ENCODE results near the gene GPD1L. TPM values are rescaled to one million over a fixed set of nuclear protein-coding genes. Genes with fewer than 3 reads are reported as not detected.

Gene GPD1L
- total and polyA plus RNA-seq, 2 donors (not counting 1 experiment from before 2014, with no cell fraction given) = 4.7 to 9.3 TPM

GRCh38 chr3:32076566-32076965 lies 29.9 kb upstream of the GPD1L start:
- H3K79me2 ChIP-seq (ENCODE audit: control insufficient read depth, insufficient read depth, low read length) = no peaks in the 10 kb centered on the region
- H3K4me3 ChIP-seq (ENCODE audit: control extremely low read depth in 1 of 5, extremely low read depth in 1 of 5, insufficient read depth in 1 of 5, low read depth in 2 of 5, low read length in 4 of 5) = no peak overlapping the region
- H4K20me1 ChIP-seq (ENCODE audit: control insufficient read depth, insufficient read depth, low read length, poor library complexity, severe bottlenecking) = no peaks in the 10 kb centered on the region
- H3K9me3 ChIP-seq (ENCODE audit: control extremely low read depth in 1 of 3, control insufficient read depth in 2 of 3, insufficient read depth in 1 of 3, low read length in 2 of 3) = no peaks in the 10 kb centered on the region
- no peak for DNase-seq
- ATAC-seq (ENCODE audit: low read depth) = no peak
- Mint-ChIP-seq H3K27me3 (no peaks in the 10 kb centered on the region), H3K4me1 (peaks cover 31% of the 10 kb centered on the region), H3K4me3 (no peak overlapping the region), H3K27ac (no peak overlapping the region), H3K9me3 (ENCODE audit: insufficient read depth) (no peaks in the 10 kb centered on the region)
- intact Hi-C loops (cut with micrococcal nuclease) = no loop called here
- TF ChIP-seq EZH2 (IDR thresholded peaks at IDR 0.05; ENCODE audit: borderline replicate concordance, insufficient read depth, low read depth, low read length, poor library complexity, severe bottlenecking) (no peak), CTCF (IDR thresholded peaks at IDR 0.05) (no peak)
- H3K9ac ChIP-seq (ENCODE audit: low read length) = no peak overlapping the region
- peaks cover 10 to 26% of the 10 kb centered on the region in 2 donors for H3K4me1 ChIP-seq (ENCODE audit: control insufficient read depth in 2 of 2, insufficient read depth in 2 of 2, low read length in 2 of 2)
- WGBS (ENCODE audit: insufficient coverage) = 100% methylated on average over 2 of the region's 3 CpGs
- CTCF ChIA-PET = interaction anchor here (0.7 kb wide), 1 partner anchor 84 kb away, joined by 3 read pairs; no protein-coding TSS in a partner anchor
- POLR2A ChIA-PET = no interaction called here
- no peak overlapping the region for H3K4me2 ChIP-seq (replicated peaks; ENCODE audit: low read depth, low read length, poor library complexity, severe bottlenecking)
- H3K27ac ChIP-seq (ENCODE audit: low read length in 2 of 2) = no peak overlapping the region
- H3K27me3 ChIP-seq (replicated peaks in 1 of 4; ENCODE audit: control extremely low read depth in 1 of 4, control insufficient read depth in 3 of 4, insufficient read depth in 4 of 4, low read length in 3 of 4) = no peaks in the 10 kb centered on the region
- H3K36me3 ChIP-seq (replicated peaks in 1 of 2; ENCODE audit: control extremely low read depth in 1 of 2, control insufficient read depth in 1 of 2, extremely low read depth in 1 of 2, insufficient read depth in 2 of 2, low read length in 1 of 2) = no peaks in the 10 kb centered on the region
- H2AFZ ChIP-seq (ENCODE audit: insufficient read depth, low read depth, low read length, poor library complexity, severe bottlenecking) = no peak overlapping the region

GRCh38 chr3:32077260-32078084 lies 28.9 kb upstream of the GPD1L start:
- H2AFZ ChIP-seq (ENCODE audit: insufficient read depth, low read depth, low read length, poor library complexity, severe bottlenecking) = no peak overlapping the region
- no peak overlapping the region for H3K9ac ChIP-seq (ENCODE audit: low read length)
- intact Hi-C loops (cut with micrococcal nuclease) = no loop called here
- ChIA-PET POLR2A (no interaction called here), CTCF (interaction anchor here (0.7 kb wide), 1 partner anchor 85 kb away, joined by 3 read pairs; no protein-coding TSS in a partner anchor)
- H3K9me3 Mint-ChIP-seq (ENCODE audit: insufficient read depth) = no peaks in the 10 kb centered on the region
- H3K27me3 Mint-ChIP-seq = no peaks in the 10 kb centered on the region
- no peaks in the 10 kb centered on the region for H4K20me1 ChIP-seq (ENCODE audit: control insufficient read depth, insufficient read depth, low read length, poor library complexity, severe bottlenecking)
- H3K27ac ChIP-seq (ENCODE audit: low read length in 2 of 2) = no peak overlapping the region
- H3K27ac Mint-ChIP-seq = no peak overlapping the region
- no peak for ATAC-seq (ENCODE audit: low read depth)
- peaks cover 31% of the 10 kb centered on the region for H3K4me1 Mint-ChIP-seq
- H3K27me3 ChIP-seq (replicated peaks in 1 of 4; ENCODE audit: control extremely low read depth in 1 of 4, control insufficient read depth in 3 of 4, insufficient read depth in 4 of 4, low read length in 3 of 4) = no peaks in the 10 kb centered on the region
- H3K4me3 Mint-ChIP-seq = no peak overlapping the region
- no peaks in the 10 kb centered on the region for H3K79me2 ChIP-seq (ENCODE audit: control insufficient read depth, insufficient read depth, low read length)
- DNase-seq = no peak
- H3K9me3 ChIP-seq (ENCODE audit: control extremely low read depth in 1 of 3, control insufficient read depth in 2 of 3, insufficient read depth in 1 of 3, low read length in 2 of 3) = no peaks in the 10 kb centered on the region
- peaks cover 10 to 26% of the 10 kb centered on the region in 2 donors for H3K4me1 ChIP-seq (ENCODE audit: control insufficient read depth in 2 of 2, insufficient read depth in 2 of 2, low read length in 2 of 2)
- no peak overlapping the region for H3K4me3 ChIP-seq (ENCODE audit: control extremely low read depth in 1 of 5, extremely low read depth in 1 of 5, insufficient read depth in 1 of 5, low read depth in 2 of 5, low read length in 4 of 5)
- peak overlapping the region; percentile 22 for H3K4me2 ChIP-seq (replicated peaks; ENCODE audit: low read depth, low read length, poor library complexity, severe bottlenecking)
- TF ChIP-seq CTCF (IDR thresholded peaks at IDR 0.05) (no peak), EZH2 (IDR thresholded peaks at IDR 0.05; ENCODE audit: borderline replicate concordance, insufficient read depth, low read depth, low read length, poor library complexity, severe bottlenecking) (no peak)
- no peaks in the 10 kb centered on the region for H3K36me3 ChIP-seq (replicated peaks in 1 of 2; ENCODE audit: control extremely low read depth in 1 of 2, control insufficient read depth in 1 of 2, extremely low read depth in 1 of 2, insufficient read depth in 2 of 2, low read length in 1 of 2)
- WGBS (ENCODE audit: insufficient coverage) = 76% methylated on average over 9 of the region's 14 CpGs
